ENCODE data around the gene BSCL2.
"Not testable (repeated sequence)": the region's sequence is repeated elsewhere in the genome, so short reads cannot be mapped to it uniquely, and the experiment has no call there.

Gene BSCL2

DNA sequence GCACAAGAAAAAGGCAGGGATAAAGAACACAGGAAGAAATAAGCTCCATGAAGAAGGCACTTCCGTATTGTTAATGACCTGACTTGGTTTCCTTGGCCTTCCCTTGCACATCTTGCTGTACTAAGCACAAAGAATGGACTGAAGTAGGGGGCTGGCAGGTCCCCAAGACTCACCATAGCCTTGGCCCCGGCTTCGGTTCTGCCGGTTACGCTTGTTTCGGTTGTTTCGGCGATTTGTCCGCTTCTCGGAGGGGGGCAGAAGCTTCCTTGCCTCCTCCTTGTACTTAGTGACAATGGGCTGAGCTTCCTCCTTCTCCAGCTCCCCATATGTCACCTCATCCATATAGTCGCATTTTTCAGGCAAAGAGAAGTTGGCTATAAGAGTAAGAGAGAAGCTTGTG, 9.6 kb upstream of the BSCL2 start:
- DNase-seq, result no peak

DNA sequence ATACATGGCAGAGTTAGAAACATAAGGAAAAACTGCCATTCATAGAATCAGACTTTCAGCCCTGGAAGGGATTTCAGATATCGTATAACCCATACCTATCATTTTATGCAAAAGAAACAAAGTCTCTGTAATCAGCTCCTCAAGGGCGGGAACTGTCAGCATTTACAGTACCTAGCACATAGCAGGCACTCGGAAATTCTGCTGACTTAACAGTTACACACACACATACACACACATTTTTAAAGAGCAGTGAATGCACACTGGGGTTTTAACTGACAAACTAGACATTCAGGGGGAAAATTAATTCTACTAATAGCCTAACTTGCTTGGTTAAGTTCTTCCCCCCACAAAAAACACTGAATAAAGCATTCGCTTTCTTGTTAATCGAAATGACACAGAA, 9.0 kb upstream of the BSCL2 start:
- no peak for DNase-seq

DNA sequence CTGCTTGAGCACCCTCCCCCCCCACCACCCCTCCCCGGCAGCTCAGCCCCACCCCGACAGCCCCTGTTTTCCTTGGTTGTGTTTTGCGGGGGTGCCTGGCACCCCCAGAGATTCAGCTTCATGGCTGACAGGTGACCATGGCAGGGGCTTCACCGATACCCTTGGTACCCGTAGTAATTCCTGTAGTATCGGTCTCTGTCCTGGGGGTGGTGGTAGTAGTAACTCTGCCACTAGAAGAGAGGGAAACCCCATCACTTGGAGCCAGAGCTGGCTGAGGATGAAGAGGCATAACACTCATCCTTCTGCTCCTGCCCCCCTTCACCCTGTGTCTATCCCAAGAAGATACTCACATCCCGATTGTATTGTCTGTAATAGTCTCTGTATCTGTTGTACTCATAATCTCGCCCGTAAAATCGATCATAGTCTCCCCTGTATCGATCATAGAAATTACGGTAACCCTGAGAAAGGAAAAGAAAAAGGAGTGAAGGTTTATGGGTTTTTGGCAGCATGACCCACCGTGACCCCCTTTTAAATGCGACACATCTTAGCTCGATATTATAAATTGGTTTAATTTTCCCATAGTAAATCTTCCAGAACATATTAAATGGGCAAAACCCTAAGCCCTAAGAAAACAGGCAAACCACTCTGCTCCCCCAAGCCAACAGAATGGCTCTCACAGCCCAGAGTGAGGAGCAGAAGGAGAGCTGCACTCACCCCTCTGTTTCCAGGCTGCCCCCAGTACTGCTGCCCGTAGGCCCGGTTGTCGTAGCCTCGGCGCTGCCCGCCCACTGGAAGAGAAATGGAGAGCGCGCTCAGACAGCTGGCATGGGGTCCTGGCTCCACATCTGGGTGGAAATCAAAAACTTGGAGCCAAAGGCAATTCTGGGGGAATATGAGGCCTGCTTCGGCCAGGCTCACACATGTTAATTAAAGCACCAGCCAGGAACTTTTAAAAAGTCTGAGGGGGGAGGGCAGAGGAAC, 8.2 kb upstream of the BSCL2 start:
- no peak for DNase-seq

DNA sequence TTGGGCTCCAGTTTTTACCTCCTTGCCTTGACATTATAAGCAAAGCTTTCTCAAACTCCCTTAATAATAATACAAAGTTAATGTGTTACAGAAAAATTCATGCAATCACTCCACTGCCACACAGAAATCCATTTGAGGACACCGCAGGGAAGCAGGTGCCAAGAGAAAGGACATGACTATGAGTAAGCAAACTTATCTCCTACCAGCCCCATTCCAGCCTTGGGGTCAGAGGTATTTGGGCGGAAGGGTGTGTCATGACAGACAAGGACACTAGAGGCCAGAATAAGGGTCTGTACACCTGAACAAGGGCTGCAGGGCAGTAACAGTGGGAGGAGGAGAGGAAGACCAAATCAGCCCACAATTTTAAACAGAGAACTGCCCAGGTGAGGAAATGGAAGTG, 6.1 kb upstream of the BSCL2 start:
- DNase-seq, result no peak

DNA sequence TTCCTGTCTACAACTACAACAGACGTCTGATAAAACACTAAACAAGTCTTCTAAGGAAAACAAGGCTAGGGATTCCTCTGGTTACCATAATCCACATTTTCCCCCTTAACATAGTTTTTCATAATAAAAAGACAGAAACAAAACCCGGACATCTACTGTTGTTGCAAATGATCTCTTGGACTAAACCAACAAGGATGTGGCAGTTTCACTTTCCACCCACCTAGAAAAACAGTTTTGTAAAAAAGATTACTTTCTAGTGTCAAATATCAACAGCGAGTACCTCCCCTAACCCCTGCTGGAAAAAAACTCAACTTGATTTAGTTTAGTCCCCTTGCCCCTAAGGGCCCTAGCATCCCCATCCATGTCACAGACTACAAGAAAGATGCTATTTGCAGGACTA, 5.6 kb upstream of the BSCL2 start:
- no peak for DNase-seq

DNA sequence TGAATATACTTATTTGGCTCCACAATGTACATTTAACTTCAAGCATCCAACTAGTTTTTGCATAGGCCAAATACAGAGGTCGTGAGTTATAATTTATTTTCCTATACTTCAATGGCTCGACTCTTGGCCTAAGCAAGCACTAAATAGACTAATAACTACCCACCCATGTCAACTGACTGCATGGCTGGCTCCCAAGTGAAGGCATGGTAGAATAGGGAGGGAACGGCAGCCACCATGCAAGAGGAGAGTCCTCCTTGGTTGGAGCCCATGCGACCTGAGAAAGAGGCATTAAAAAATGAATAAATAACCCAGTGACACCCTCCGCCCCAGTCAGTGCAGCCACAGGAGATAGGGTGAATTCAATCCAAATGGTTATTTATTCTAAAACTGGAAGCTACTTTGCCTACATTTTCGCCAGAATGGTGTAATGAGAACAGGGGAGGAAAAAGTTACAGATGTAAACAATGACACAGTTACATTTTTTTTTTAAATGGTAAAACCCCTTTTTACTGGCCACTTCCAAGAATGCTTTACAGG, 5.1 kb upstream of the BSCL2 start:
- no peak for DNase-seq

DNA sequence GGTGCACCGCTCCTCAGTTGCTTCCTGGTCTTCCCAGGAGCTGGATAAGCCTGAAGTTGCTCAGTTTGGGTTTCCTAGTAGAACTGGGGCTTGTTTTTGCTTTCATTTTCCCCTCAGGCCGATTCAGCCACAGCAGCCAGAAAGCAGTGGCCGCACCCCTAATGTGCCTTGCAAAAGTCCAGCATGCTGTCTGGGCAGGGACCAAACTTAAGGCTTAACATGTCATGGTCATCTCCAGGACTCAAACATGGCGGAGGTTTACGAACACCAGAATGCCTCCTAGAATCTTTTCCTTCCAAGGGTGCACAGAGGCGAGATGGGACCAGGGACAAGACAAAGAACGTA, 2.7 kb upstream of the BSCL2 start:
- no peak for DNase-seq

DNA sequence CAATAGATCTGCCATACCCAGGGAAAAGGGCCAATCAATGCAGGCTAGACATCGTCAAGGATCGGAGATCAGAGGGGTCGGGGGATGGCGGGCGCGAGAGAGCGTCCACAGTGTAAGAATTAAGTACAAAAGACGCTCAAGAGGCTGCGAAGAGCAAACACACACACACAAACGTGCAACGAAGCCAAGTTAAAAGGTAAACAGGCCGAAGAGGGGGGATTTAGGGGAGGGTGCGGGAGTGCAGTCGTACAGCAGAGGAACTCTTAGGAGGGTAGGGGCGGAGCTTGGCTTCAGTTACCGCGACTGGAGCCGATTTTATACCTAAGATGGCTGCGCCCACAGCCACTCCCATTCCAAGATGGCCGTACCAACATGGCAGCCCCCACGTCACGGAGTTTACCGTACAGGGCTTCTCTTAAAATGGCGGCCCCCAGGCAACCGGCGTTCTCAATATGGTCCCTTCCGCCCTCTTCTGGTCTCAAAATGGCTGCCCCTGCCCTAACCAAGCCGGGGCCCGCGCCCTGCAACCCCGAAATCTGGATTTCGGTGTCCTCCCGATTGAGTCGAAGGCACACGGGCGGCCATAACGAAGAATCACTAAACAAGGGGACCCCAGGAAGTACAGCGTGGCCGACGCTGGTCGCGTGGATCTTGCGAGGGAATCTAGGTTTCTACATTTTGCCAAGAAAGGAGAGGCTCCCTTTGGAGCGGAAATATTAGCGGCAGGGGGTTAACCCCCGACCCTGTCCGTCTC, 2.2 kb upstream of the BSCL2 start:
- DNase-seq, result peak; percentile 95 to 99

DNA sequence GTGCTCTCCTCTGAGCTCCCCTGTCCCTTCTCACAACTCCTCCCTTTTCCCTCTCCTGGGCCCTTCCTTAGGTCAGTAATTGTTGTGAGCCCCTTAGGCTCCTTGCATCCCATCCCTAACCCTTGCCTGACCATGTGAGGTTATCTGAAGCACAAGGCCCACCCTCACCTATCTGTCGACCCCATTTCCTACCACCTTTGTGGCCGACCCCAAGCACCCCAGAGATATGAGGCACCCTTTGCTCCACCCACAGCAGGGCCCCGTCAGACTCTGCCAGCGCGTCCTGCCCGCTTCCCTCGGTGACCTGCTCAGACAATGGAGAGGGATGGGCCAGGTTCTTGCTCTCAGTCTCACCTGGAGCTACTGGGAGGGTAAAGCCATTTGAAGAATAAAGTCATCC, 1.6 kb upstream of the BSCL2 start:
- DNase-seq, result no peak

DNA sequence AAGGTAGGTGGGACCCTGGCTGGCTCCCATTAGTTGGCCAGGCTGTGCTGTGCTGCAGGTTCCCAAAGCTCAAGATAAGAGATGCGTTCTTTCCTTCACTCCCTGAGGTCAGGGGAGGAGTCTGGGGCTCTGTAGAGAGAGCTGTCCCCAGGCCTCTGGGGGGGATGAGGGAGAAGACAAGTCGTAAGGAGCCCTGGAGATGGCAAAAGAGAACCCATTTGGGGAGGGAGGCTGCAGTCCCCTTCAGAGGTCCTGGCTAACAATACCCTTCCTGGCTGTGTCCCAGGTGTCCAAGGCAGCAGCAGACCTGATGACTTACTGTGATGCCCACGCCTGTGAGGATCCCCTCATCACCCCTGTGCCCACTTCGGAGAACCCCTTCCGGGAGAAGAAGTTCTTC, 1.2 kb upstream of the BSCL2 start:
- no peak for DNase-seq

DNA sequence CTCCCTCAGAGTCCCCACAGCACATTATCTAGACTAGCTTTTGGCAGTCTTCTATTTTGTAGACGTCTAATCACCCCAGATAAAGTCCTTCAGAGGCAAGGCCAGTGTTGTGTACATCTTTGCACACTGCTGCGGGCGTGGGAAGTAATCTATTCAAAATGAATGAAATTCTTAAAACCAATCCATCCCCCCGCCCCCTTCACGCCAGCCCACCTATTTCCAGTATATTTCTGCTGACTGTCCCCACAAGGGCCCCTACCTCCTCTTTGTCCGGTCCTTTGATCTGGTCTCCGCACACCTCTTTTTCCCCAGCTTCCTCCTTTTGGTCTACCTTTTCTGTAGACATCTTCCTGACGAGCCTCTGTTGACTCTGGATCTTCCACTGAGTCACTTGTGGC, 375 bp downstream of the BSCL2 start:
- DNase-seq, result no peak

DNA sequence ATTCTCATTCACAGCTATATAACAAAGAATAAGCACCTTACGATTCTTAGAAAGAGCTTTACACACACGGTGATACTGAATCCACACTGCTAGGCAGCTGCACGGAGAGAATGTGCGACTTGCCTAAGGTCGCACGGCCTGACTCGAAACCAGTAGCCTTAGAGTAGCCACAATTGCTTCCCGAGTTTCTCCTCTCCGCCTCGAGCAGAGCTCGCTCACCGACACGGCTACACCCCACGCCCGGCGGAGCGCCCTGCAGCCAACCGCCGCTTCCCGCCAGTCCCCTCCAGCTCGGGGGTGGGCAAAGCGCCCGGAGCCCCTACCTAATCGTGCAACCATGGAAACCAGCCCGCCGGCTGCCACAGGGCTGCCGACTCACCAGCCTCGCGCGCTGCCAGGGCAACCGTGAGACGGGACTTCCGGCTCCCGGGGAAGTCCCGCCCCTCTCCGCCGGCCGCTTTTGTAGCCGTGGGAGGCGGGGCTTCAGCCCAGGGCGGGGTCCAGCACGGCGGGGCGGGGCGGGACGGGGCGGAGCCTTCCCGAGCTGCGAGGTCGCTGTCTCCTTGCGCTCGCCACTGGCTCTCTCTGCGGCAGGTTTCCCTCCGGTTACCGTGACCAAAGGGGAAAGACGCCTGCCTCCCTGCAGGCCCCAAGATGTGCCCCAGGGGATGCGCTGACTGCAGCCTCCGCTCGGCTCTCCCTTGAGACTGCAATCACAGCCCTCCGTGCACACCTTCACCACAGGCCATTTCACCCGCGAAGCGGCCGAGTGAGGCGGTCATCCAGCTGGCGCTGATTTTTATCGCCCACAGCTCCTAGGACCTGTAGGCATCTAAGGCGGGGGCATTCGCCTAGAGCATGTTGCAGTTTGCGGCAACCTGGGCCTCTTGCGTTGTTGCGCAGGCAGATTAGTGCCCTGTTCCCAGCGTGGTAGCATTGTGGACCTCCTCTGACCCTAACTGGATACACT, 1.1 kb downstream of the BSCL2 start:
- DNase-seq, result peak; percentile 92 to 95

DNA sequence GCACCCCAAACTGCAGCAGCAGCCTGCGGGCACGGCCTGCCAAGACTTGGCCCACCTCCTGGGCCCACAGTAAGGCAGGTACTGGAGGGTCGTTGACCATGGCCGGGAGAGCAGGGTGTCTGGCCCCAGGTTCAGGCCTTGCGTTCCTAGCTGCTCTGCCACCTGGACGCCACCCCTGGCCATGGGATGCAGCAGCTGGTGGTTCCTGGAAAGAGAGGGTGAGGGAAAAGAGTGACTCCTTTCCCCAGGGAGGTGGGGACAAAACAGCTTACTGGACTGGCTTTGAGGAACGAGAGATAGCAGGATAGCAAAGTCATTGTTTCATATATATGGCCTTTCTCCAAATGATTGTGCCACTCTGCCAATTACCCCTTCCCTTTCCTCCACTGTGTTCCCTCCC, 1.8 kb downstream of the BSCL2 start:
- no peak for DNase-seq

DNA sequence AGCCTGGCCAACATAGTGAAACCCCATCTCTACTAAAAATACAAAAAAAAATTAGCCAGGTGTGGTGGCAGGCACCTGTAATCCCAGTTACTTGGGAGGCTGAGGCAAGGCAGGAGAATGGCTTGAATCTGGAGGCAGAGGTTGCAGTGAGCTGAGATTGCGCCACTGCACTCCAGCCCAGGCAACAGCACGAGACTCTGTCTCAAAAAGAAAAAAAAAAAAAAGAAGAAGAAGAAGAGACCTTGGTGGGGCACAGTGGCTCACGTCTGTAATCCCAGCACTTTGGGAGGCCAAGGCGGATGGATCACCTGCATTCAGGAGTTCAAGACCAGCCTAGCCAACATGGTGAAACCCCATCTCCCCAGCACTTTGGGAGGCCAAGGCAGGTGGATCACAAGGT, 3.3 kb downstream of the BSCL2 start:
- not testable (repeated sequence) for DNase-seq

DNA sequence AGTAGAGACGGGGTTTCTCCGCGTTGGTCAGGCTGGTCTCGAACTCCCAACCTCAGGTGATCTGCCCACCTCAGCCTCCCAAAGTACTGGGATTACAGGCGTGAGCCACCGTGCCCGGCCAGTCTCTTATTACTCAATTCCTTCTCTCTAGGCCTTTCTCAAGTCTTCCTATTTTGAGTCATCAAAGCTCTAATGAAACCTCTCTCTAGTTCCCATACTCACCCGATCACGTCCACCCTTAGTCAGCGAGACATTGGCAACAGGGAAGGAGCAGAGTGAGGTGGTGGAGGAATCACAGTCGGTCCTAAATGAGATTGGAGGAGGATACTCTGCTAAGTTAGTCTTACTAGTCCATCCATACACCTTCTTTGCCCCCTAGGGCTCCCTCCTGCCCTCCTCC, 5.0 kb downstream of the BSCL2 start:
- DNase-seq, result no peak

DNA sequence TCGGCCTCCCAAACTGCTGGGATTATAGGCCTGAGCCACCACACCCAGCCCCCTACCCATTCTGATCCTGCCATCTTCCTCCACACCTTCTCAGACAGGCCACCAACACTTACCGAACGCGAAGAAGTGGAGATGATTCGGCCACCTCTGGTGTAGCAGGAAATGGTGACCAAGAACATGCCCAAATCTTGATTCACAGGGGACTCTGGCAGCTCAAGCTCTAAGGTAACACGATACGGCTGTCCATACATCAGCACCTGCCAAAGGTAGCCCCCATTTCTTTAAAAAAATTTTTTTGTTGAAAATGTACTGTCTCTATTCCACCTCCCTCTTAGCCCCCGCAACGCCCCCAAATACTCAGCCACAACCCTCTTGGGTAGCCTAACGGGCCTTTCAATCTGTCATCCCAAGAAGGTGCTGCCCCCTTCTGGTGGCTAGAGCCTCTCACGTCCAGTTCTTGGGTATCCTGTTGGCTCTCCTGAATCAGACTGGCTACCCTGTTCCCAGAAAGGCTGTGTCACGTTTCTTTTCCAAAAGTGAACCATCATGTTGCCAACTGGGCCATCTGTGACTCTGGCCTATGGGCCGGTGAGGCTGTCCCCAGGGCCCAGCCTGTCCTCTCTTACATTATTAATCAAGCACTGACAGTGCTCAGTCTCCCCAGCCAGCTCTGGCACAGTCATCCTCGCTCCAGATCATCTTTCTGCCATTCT, 12.6 kb downstream of the BSCL2 start:
- DNase-seq, result peak; percentile 41 to 71

DNA sequence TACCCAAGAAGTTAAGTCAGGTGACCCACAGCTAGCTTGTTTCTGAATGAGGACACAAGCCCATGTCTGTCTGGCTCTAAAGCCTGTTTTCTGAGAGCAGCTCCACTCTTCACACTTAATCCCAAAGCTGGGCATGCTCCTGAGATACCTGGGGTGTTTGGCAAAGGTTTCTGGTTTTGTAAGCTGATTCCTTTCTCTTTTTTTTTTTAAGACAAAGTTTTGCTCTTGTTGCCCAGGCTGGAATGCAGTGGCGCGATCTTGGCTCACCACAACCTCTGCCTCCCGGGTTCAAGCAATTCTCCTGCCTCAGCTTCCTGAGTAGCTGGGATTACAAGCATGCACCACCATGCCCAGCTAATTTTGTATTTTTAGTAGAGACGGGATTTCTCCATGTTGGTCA, 13.6 kb downstream of the BSCL2 start:
- DNase-seq, result not testable (repeated sequence)

DNA sequence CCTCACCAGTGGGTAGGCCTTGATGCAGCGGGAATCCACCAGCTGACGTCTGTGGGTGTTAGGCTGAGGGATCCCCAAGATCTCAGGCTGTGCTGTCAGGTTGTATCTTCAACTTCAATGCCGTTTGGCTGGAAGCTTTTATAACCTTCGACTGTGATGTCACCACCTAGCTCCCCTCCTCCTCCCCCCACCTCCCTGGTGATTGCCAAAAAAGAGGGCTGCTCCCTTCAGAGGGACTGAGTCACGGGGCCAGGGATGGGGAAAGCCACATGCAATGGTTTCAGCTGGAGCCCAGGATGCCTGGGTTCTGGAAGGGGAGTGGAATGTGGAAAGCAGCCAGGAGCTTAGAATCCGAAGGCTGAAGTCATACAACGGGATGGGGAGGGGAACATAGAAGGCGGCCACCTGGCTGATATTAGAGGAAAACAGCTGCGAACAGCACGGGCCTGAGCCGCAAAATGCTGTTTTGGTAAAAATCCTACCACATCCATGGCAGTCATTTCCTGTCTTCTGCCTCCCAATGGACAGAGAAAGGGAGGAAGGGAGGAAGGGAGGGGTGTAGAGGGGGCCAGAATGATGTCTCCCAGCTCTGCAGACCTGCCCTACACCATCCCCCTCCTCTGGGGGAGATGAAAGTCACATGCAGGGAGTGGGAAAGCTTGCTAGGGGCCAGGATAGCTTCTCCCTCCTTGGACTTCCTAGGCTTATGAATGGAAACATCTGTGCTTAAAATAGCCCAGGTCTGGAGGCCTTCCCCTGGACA, 17.6 kb downstream of the BSCL2 start, which contains the start of gene LRRN4CL:
Gene LRRN4CL (minus strand): TSS at position 110 of the 763 bp plus-strand sequence. CDS start 1,022 bp downstream, outside the sequence.
- peak in 1 of 2 donors; percentile 46 for DNase-seq

DNA sequence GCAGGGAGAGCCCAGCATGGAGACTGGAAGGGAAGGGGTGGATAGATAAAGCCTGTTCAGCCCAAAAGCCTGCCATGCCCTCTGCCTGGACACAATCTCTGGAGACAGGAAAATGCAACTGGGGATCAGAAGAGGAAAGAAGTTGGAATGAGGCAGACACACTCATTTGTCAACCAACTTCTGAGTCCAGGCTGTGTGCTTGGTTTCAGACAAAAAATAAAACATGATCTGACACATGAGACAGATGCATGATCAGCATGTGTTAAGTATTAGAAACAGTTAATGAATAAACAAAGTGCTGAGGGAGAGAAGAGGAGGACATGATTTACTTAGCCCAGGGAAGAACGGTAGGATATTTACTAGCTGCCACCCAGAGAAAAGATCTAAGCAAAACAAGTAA, 18.7 kb downstream of the BSCL2 start:
- no peak for DNase-seq

DNA sequence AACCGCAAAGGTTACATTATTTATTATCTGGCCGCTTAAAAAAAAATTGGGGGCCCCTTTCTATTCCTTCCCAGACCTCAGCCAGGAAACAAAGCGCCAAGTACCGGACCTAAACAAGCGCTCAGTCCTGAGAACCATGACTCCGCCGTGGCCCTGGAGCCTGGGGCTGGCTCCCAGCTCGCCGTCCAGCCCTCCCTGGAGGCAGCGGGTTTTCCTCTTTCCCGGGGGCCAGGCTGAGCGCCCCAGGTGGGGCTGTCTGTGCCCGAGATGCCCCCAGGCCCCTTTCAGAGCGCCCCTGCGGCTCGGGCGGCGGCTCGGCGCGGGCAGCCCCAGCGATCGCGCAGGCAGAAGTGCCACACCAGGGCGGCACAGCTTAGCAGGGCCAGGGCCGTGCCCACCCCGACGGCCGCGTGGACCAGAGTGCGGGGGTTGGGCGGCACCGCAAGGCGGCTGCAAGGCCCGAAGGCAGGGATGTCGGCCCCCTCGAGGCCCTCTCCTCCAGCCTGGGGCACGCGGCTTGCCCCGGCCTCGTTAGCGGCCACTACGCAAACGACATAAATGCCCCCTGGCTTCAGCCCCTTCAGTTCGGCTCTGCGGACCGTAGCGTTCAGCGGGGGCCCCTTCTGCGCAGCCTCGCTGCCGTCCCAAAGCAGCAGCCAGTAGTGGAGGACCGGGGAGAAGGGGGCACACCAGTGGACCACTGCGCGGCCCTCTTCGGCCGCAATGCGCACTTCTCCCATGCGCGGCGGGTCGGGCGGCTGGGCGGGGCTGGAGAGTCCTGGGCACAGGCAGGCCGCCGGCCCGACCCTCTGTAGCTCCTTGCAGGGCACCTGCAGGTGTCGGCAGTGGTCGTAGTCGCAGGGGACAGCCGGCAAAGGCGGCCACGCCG, 19.5 kb downstream of the BSCL2 start:
- DNase-seq, result no peak

All from hippocampal formation (tissue), 2 donors.